HG03095 (cell line): ENCODE results near the gene APBA2.

Source experiments
- ATAC-seq: cut with Tn5 transposase; IDR thresholded peaks from one replicate; pipeline ENCODE4 v1.9.1; 2021; ENCODE audit warnings: moderate library complexity; ENCODE audit not compliant: unreplicated experiment

Gene APBA2

GRCh38 chr15:28955160-28955992 is 69.6 kb downstream of the APBA2 start:
- ATAC-seq, result no peak

- ATAC-seq, result no peak
Observed at GRCh38 chr15:28955993-28956421, 70.2 kb downstream of the APBA2 start.

DNA sequence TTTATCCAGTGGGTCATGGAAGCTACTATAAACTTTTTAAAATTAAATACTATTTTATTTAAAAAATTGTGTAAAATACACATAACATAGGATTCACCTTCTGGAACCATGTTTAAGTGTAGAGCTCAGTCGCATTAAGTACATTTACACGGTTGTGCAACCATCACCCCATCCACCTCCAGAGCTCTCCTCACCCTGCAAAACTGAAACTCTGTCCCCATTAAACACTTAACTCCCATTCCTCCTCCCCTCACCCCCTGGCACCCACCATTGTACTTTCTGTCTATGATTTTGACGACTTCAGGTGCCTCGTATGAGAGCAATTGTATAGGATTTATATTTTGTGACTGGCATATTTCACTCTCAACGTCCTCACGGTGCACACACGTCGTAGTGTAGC is 70.7 kb downstream of the APBA2 start:
- ATAC-seq, result no peak

DNA sequence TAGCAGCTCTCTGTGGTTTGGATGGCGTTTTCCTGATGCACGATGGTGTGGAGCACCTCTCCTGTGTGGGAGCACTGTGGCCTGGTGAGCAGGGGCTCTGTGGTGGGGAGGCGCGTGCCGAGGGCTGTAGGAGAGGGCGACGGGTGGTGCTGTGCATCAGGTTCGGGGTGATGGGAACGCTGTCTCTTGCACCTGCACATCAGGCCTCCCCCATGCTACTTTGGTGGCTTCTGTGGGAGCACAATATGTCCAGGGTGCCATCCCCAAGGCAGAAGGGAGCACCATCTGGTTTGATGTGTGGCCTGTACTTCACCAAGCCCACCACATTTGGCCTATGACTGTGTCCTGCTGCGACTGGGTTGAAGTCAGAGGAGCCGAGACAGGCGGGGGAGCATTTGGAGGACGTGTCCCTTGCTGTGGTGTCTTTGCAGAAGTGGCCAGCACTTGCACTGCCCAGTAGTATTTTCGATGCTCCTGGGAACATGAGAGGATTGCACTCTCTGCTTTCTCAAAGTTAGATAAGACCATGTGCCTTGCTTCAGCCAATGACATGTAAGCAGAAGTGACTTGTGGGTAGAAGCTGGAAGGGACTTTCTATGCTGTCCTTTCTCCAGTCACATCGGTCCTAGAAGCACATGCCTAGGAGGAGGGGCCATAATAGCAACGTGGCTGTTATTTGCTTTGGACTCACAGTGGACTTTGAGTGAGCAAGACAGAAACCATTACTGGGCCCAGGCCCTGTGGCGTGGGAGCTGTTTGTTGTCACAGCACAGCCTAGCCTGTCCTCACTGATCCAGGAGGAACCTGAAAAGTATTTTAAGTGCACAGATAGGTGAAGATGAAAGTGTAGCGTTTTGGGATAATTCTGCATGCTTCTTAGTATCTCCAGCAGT is 72.1 kb downstream of the APBA2 start:
- ATAC-seq, result no peak

GRCh38 chr15:28959326-28959725 is 73.6 kb downstream of the APBA2 start:
- no peak for ATAC-seq

DNA sequence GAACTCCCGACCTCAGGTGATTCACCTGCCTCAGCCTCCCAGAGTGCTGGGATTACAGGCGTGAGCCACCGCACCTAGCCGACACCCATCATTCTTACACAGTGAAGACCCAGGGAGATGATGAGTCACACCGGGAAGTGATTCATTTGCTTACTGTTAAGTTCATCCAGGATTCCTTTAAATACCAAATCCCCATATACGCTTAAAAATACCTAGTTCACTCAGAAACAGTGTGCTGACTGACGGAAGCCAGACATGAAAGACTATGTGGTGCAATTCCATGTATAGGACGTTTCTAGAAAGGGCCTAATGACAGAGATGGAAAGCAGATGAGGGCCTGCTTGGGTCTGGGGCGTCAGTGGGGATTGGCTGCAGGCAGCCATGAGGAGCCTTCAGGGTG is 75.2 kb downstream of the APBA2 start:
- ATAC-seq, result no peak

- ATAC-seq, result no peak
Observed at GRCh38 chr15:28961391-28961790, 75.6 kb downstream of the APBA2 start.

GRCh38 chr15:28962851-28963710 is 77.3 kb downstream of the APBA2 start:
- no peak for ATAC-seq

- ATAC-seq, result no peak
Observed at GRCh38 chr15:28963711-28964081, 77.9 kb downstream of the APBA2 start.

DNA sequence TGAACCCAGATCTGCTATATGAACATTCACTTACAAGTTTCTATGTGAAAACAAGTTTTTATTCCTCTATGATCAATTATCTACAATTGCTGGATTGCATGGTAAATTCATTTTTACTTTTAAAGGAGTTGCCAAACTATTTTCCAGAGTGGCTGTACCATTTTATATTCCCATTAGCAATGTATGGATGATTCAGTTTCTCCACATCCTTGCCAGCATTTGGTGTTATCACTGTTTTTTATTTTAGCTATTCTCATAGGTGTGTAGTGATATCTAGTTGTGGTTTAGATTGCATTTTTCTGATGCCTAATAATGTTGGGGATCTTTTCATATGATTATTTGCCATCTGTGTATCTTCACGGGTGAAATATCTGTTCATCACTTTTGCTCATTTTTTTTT is 78.3 kb downstream of the APBA2 start:
- ATAC-seq, result no peak

DNA sequence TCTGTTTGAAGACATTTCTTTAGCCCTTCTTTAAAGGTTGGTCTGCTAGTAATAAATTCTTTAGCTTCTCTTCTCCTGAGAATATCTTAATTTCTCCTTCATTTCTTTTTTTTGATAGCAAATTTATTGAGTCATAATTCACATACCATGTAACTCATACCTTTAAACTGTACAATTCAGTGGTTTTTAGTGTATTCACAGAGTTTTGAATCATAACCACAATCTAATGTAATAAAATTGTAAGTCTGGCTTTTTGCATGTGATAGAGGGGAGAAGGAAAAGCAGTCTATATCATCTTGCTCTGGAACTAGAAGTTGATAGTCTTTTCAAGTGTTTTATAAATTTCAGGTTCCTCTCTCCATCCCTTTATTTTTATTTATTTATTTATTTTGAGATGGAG is 81.3 kb downstream of the APBA2 start:
- no peak for ATAC-seq

DNA sequence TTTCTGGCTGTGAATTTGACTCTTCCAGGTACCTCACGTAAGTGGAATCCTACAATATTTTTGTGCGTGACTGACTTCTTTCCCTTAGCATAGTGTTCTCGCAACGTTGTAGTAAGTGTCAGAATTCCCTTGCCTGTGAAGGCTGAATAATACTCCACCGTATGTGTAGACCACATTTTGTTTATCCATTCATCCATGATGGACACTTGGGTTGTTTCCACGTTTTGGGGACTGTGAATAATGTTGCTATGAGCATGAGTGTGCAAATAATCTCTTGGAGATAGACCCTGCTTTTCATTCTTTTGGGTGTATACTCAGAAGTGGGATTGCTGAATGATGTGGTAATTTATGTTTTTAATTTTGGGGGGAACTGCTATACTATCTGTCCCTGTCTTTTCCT is 82.2 kb downstream of the APBA2 start:
- ATAC-seq, result no peak

DNA sequence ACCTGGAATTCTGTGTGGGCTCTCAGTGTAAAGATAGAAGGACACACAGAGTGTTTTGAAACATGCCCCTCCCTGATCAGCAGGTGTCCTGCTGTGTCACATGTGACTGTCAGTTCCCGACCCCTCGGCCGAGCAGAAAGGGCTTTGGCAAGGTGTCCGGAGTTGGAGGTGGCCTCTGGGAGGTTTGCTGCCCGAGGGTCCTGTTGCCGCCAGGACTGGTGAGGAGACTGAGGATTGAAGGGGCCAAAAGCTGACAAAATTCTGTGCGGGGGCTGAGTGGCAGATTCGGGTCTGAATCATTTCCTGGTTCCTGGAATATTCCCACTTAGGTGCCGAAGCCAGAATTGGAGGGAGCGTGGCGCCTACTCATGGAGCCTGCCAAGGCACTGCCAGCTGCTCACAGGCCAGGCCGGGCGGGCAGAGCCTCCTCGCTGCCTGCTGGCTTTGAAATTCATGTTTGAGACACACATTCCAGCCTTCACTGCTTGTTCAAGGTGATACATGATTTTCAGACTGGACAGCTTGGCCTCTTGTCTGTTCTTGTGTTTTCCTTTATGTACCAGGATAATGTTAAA is 83.8 kb downstream of the APBA2 start:
- ATAC-seq, result no peak

- no peak for ATAC-seq
Observed at GRCh38 chr15:28974142-28974541, 88.4 kb downstream of the APBA2 start.

DNA sequence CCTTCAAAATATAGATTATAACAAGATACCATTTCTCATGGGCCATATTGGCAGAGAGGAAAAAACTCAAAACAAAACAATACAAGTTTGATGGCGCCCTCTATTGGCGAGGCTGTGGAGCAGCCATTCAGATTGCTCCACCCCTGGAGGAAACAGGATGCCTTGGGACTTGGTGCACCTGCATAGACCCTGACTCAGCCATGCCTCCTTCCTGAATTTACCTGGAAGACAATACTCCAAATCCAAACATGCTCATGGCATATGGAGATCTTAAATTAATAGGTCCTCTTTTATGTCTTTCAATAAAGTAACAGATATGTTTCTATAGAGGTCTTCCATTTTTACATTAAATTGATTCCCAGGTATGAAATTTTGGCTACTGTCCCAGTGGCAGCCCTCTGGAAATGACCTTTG is 90.0 kb downstream of the APBA2 start:
- ATAC-seq, result no peak

DNA sequence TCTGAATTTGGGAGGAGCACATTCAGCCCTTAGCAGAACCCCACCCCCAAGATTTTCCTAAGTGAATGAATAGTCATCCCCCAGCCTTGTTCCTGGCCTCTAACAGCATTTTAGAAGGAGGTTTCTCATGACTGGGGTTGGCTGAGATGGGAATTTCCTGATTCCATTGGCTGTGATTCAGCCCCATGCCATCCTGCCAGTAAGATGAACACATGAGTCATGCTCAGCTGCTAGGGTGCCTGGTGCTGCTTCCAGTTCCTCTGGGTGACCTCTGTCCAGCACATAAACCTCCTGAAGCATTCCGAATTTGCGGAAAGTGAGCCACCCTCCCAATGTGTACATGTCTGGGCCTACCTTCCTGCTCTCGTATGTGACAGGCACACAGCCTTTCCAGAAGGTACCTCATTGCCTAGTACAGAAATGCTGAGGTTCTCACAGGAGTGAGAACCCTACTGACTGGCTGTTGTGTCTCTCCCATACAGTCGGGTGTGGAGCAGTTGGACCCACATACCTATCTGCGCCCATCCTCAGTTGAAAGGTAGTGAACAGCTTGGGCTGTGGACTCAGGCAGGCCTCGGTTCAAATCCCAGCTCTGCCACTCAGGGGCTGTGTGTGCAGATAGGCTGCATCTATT is 91.7 kb downstream of the APBA2 start:
- ATAC-seq, result no peak

DNA sequence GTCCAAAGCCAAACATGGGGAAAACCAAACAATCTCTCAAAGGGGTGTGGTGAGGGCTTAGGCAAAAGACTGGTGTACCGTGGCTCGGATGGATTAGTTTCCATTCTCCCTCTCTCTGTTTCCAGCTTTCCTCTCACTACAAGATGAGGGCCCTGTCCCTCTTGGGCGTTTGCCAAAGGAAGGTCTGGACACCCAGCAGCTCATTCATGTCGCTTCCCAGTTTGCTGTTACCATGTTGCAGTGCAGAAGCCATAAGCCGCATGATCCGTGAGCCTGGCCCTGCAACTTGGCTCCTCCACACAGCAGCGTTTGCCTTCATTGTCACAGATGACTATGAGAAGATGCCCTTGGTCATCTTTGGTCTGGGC is 92.2 kb downstream of the APBA2 start:
- no peak for ATAC-seq

DNA sequence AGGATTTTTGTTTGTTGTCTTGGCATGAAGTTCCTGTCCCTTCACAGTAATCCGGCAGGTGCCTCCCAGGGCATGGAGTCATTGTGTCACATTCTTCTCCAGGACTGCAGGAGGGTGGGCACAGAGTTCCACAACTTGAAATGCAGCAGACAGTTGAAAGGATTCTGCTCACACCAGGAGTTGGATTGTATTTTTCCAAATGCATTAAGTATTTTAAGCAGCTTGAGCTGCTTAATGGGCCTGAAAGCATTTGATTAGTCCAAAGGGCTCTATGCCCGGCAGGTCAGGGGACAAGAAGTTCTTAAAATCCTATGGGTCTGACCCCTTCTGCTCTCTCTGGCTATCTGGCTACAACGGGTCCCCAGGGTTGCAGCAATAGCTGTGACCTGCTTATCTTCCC is 92.9 kb downstream of the APBA2 start:
- ATAC-seq, result no peak

DNA sequence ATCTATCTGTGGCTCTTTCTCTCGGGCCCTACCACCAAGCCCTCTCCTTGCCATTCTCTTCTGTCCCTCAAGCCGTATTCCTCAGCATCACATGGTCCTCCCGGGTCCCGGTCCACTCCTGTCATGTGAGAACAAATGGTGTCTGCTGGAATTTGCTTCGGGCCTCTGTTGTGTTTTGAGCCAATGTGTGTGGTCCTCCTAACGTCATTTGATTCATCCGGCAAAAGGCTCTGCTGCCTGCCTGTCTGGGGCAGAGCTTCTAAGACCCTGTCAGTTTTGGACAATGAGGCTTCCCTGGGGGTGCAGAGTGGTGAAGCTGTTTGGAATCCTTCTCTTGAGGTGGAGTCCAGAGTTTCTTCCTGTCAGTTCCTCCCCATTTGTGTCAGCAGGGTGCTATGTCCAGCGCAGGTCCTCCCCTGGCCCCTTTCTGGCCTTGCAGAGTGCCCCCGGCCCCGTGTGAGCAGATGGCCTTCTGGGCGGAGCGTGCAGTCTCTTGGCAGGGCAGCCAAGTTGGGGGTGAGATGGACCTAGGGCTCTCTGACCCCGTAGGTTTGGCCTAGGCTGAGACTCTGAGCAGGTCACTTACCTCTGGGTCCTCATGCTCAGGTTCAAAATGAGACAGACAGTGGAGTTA is 93.6 kb downstream of the APBA2 start:
- no peak for ATAC-seq
